TTC549 (cell line): ENCODE data around the gene XRN1.

ENCODE experiments used
- FAIRE-seq: peaks from 2 replicates; lab custom pipeline; 2012; peaks lifted over from hg19 to GRCh38; lab: Jason Lieb, UNC

Gene XRN1

DNA sequence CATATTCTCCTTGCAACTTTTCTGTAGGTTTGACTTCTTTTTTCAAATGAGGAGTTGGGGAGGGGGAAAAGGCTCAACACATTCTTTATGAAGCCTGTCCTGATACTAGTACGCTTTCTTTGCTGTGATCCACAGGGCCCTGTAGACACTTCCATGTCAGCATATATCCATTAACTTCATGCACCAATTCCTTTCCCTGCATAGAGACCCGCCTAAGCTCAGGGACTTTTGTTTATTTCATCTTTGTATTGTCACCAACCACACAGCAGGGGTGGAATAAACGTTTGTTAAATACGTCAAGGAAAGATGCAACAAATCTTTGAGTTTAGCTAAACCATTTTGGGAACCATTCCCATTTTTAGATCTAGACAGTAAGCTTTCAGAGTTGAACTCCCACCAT, 179.4 kb downstream of the XRN1 start:
- no peak for FAIRE-seq

DNA sequence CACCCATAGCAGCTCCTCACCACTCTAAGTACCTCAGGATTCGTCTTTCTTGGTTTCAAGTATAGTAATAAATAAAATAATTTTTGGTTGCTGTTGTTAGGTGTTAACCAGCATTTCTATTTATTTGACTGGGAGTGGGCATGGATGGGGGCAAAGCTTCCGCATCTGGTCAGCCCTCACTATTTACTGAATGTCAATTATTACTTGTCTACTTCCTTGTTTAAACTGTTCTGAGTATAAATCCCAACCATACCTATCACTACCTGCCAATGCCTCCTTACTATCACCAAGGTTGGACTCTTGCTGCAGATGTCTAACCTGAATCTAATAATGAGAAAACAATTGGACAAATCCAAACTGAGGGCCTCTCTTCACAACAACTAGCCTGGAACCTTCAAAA, 180.6 kb downstream of the XRN1 start:
- FAIRE-seq = no peak

DNA sequence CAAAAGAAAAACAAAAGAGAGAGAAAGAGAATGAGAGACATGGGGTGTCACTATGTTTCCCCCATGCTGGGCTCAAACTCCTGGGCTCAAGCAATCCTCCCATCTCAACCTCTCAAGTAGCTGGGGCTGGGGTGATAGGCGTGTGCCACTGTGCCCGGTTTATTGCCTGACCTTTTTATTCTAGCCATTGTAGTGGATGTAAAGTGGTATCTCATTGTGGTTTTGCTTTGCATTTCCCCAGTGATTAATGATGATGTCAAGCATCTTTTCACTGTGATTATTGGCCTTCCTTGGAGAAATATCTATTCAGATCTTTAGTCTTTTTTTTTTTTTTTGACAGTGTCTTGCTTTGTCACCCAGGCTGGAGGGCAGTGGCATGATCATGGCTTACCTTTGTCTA, 184.7 kb downstream of the XRN1 start:
- FAIRE-seq = no peak

DNA sequence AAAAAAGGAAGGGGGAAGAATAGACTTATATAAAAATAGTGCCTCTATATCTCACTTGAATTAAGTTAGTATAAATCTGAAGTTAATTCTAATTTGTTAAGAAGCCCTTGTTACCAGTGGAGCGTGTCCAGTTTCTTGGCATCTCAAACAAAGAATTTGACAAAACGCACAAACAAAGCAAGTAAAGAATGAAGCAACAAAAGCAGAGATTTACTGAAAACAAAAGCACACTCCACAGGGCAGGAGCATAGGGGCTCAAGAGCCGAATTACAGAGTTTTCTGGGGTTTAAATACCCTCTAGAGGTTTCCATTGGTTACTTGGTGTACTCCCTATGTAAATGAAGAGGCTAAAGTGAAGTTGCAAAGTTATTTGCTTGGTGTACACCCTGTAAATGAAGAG, 188.5 kb downstream of the XRN1 start:
- no peak for FAIRE-seq

DNA sequence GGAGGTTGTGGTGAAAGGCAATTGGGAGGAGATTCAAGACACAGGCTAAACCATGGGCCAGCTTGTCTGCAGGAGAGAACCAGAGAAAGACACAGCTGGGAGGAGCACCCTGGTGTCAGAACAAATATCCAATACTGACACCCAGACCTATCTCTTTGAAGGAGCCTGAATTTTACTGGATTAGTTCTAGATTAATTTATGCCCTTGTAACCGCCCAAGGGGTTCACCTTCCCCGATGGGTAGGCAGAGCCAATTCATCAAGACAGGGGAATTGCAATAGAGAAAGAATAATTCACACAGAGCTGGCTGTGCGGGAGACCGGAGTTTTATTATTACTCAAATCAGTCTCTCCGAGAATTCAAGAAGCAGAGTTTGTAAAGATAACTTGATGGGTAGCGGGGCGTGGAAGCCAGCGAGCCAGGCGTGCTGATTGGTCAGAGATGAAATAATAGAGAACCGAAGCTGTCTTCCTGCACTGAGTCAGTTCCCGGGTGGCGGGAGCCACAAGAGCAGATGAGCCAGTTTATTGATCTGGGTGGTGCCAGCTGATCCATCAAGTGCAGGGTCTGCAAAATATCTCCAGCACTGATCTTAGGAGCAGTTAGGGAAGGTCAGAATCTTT, 191.0 kb downstream of the XRN1 start:
- no peak for FAIRE-seq
